ENCODE data around the gene EXOC1. TPM values are rescaled to one million over a fixed set of nuclear protein-coding genes. Genes with fewer than 3 reads are reported as not detected.

EXOC1 gene
- total and polyA plus RNA-seq, 10 donors, result 15.6 to 52.8 (median 43.0) TPM

DNA sequence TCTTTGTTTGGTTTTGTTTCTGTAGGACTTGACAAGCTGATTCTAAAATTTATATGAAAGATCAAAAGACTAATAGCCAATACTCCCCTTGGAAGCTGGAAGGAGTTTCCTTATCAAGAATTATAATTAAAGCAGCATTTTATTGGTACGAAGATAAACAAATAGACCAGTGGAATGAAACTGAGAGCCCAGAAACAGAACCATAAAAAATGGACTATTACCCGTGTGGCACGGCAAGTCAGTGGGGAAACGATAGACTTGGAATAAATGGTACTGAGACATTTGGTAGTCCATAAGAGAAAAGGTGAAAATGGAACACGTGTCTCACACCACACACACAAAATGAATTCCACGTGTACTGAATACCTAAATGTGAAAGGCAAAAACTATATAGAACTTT, 52.9 kb downstream of the EXOC1 start:
- intact Hi-C loops (cut with DNase I; ENCODE audit: low total_unique reads), result no loop called here
- 79 to 91% (median 80%) methylated on average over 6 of the region's 6 CpGs for WGBS, 5 donors

GRCh38 chr4:55906989-55907388, 53.5 kb downstream of the EXOC1 start:
- Histone ChIP-seq H3K9me3 (no peaks in the 10 kb centered on the region), H3K27me3 (replicated peaks in 1 of 7) (no peaks in the 10 kb centered on the region), H3K4me3 (peak overlapping the region in 2 of 8 donors; percentile 22 to 41), H3K4me1 (peaks cover 0 to 12% (median 3%) of the 10 kb centered on the region in 6 donors), H3K27ac (peak overlapping the region in 1 of 8 donors; percentile 15), H3K36me3 (peaks cover 0 to 44% (median 17%) of the 10 kb centered on the region in 6 donors)
- intact Hi-C loops (cut with DNase I; ENCODE audit: low total_unique reads), result no loop called here
- DNase-seq, result no peak
- TF ChIP-seq, protein P1, sequence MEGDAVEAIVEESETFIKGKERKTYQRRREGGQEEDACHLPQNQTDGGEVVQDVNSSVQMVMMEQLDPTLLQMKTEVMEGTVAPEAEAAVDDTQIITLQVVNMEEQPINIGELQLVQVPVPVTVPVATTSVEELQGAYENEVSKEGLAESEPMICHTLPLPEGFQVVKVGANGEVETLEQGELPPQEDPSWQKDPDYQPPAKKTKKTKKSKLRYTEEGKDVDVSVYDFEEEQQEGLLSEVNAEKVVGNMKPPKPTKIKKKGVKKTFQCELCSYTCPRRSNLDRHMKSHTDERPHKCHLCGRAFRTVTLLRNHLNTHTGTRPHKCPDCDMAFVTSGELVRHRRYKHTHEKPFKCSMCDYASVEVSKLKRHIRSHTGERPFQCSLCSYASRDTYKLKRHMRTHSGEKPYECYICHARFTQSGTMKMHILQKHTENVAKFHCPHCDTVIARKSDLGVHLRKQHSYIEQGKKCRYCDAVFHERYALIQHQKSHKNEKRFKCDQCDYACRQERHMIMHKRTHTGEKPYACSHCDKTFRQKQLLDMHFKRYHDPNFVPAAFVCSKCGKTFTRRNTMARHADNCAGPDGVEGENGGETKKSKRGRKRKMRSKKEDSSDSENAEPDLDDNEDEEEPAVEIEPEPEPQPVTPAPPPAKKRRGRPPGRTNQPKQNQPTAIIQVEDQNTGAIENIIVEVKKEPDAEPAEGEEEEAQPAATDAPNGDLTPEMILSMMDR (IDR thresholded peaks at IDR 0.05 in 8 of 11, conservative IDR thresholded peaks at IDR 0.05 in 3 of 11), result no peak
- no peak for TF ChIP-seq POLR2AphosphoS5 (IDR thresholded peaks at IDR 0.05)
- no peak for TF ChIP-seq POLR2A (IDR thresholded peaks at IDR 0.05)
- WGBS, 5 donors, result 70 to 82% (median 71%) methylated on average over 3 of the region's 3 CpGs

More for the DNA sequence above, 52.9 kb downstream of the EXOC1 start:
- Histone ChIP-seq H3K27ac (no peak overlapping the region), H3K36me3 (peaks cover 0 to 51% (median 17%) of the 10 kb centered on the region in 6 donors), H3K27me3 (replicated peaks in 1 of 7) (no peaks in the 10 kb centered on the region), H3K4me1 (peaks cover 0 to 12% (median 3%) of the 10 kb centered on the region in 6 donors), H3K4me3 (no peak overlapping the region), H3K9me3 (no peaks in the 10 kb centered on the region)
- DNase-seq, result no peak
- TF ChIP-seq POLR2A (IDR thresholded peaks at IDR 0.05) (no peak), POLR2AphosphoS5 (IDR thresholded peaks at IDR 0.05) (no peak)
- TF ChIP-seq, protein P1 (IDR thresholded peaks at IDR 0.05 in 8 of 11, conservative IDR thresholded peaks at IDR 0.05 in 3 of 11), result no peak

GRCh38 chr4:55907469-55907868, 54.0 kb downstream of the EXOC1 start:
- DNase-seq, result no peak
- peak overlapping the region in 2 of 8 donors; percentile 9 to 15 for H3K27ac ChIP-seq
- peaks cover 0 to 12% (median 3%) of the 10 kb centered on the region in 6 donors for H3K4me1 ChIP-seq
- peak overlapping the region in 2 of 8 donors; percentile 22 to 41 for H3K4me3 ChIP-seq
- TF ChIP-seq POLR2AphosphoS5 (IDR thresholded peaks at IDR 0.05) (no peak), POLR2A (IDR thresholded peaks at IDR 0.05) (no peak)
- TF ChIP-seq, protein P1 (IDR thresholded peaks at IDR 0.05 in 8 of 11, conservative IDR thresholded peaks at IDR 0.05 in 3 of 11), result no peak
- no peaks in the 10 kb centered on the region for H3K27me3 ChIP-seq (replicated peaks in 1 of 7)
- H3K9me3 ChIP-seq, result no peaks in the 10 kb centered on the region
- peaks cover 0 to 40% (median 15%) of the 10 kb centered on the region in 6 donors for H3K36me3 ChIP-seq
- intact Hi-C loops (cut with DNase I; ENCODE audit: low total_unique reads), result no loop called here

- H3K27ac ChIP-seq, result no peak overlapping the region
- TF ChIP-seq POLR2A (IDR thresholded peaks at IDR 0.05) (no peak), POLR2AphosphoS5 (IDR thresholded peaks at IDR 0.05) (no peak)
- TF ChIP-seq, protein P1 (IDR thresholded peaks at IDR 0.05 in 8 of 11, conservative IDR thresholded peaks at IDR 0.05 in 3 of 11), result no peak
- intact Hi-C loops (cut with DNase I; ENCODE audit: low total_unique reads), result no loop called here
- no peak for DNase-seq
- H3K4me3 ChIP-seq, result no peak overlapping the region
- WGBS, 5 donors, result 92 to 97% (median 96%) methylated on average over 1 of the region's 1 CpG
- peaks cover 0 to 13% (median 2%) of the 10 kb centered on the region in 6 donors for H3K36me3 ChIP-seq
- no peaks in the 10 kb centered on the region for H3K27me3 ChIP-seq (replicated peaks in 1 of 7)
- peaks cover 0 to 12% (median 3%) of the 10 kb centered on the region in 6 donors for H3K4me1 ChIP-seq
- H3K9me3 ChIP-seq, result no peaks in the 10 kb centered on the region
Observed at GRCh38 chr4:55910140-55910539, 56.7 kb downstream of the EXOC1 start.

All from spleen (tissue), 11 donors.